ENCODE measurements around the gene COX7B.
"Not testable (repeated sequence)": the region's sequence is repeated elsewhere in the genome, so short reads cannot be mapped to it uniquely, and the experiment has no call there.

Gene COX7B

GRCh38 chrX:77937291-77937690 is 38.0 kb downstream of the COX7B start:
- DNase-seq, result no peak
- in situ Hi-C loops (cut with MboI; ENCODE audit: low pct_unique_long_range_greater_than_20kb, low sequenced_read_pairs), result no loop called here

- in situ Hi-C loops (cut with MboI; ENCODE audit: low pct_unique_long_range_greater_than_20kb, low sequenced_read_pairs), result no loop called here
These were observed 38.9 kb downstream of the COX7B start for GRCh38 chrX:77938083-77938680.

GRCh38 chrX:77945031-77945430 is 45.8 kb downstream of the COX7B start:
- in situ Hi-C loops (cut with MboI; ENCODE audit: low pct_unique_long_range_greater_than_20kb, low sequenced_read_pairs); DNase-seq: not testable (repeated sequence)

More at GRCh38 chrX:77938083-77938680, 38.9 kb downstream of the COX7B start:
- no peak for DNase-seq

- no peak for DNase-seq
- in situ Hi-C loops (cut with MboI; ENCODE audit: low pct_unique_long_range_greater_than_20kb, low sequenced_read_pairs), result no loop called here
These were observed 46.8 kb downstream of the COX7B start for GRCh38 chrX:77945910-77946545.

GRCh38 chrX:77946571-77946970 is 47.3 kb downstream of the COX7B start:
- in situ Hi-C loops (cut with MboI; ENCODE audit: low pct_unique_long_range_greater_than_20kb, low sequenced_read_pairs), result no loop called here
- no peak for DNase-seq

GRCh38 chrX:77949840-77950239 is 50.6 kb downstream of the COX7B start:
- in situ Hi-C loops (cut with MboI; ENCODE audit: low pct_unique_long_range_greater_than_20kb, low sequenced_read_pairs), result no loop called here
- DNase-seq, result no peak

- no peak for DNase-seq
- in situ Hi-C loops (cut with MboI; ENCODE audit: low pct_unique_long_range_greater_than_20kb, low sequenced_read_pairs), result no loop called here
These were observed 52.9 kb downstream of the COX7B start for GRCh38 chrX:77952173-77952572.

- in situ Hi-C loops (cut with MboI; ENCODE audit: low pct_unique_long_range_greater_than_20kb, low sequenced_read_pairs), result no loop called here
These were observed 54.0 kb downstream of the COX7B start for GRCh38 chrX:77953302-77953701.

GRCh38 chrX:77953708-77954107 is 54.4 kb downstream of the COX7B start:
- in situ Hi-C loops (cut with MboI; ENCODE audit: low pct_unique_long_range_greater_than_20kb, low sequenced_read_pairs), result no loop called here
- no peak for DNase-seq

More at GRCh38 chrX:77953302-77953701, 54.0 kb downstream of the COX7B start:
- peak; percentile 40 for DNase-seq
